ENCODE measurements around the gene KARS1.

KARS1 gene

GRCh38 chr16:75647492-75648264 is at the start of gene KARS1, which contains the start of gene TERF2IP:
Gene KARS1 (minus strand): TSS chr16:75647665. CDS start chr16:75647639, 26 bp downstream.
Gene TERF2IP (plus strand): TSS chr16:75647773. CDS start chr16:75647883, 110 bp downstream.
- DNase-seq, result peak; percentile 93

- no peak for DNase-seq
Observed at GRCh38 chr16:75695708-75696107, 48.2 kb upstream of the KARS1 start.

GRCh38 chr16:75687361-75687760 is 39.9 kb upstream of the KARS1 start:
- DNase-seq, result no peak

- no peak for DNase-seq
Observed at GRCh38 chr16:75682308-75682707, 34.8 kb upstream of the KARS1 start.

- no peak for DNase-seq
Observed at GRCh38 chr16:75679366-75679765, 31.9 kb upstream of the KARS1 start.

- DNase-seq, result no peak
Observed at GRCh38 chr16:75676909-75677308, 29.4 kb upstream of the KARS1 start, which contains the start of gene CPHXL2. Gene CPHXL2 (minus strand): TSS chr16:75677009. CDS start chr16:75676999, 10 bp downstream.

- DNase-seq, result no peak
Observed at GRCh38 chr16:75667503-75667902, 20.0 kb upstream of the KARS1 start.

- no peak for DNase-seq
Observed at GRCh38 chr16:75660726-75661302, 13.3 kb upstream of the KARS1 start.

GRCh38 chr16:75660321-75660720 is 12.9 kb upstream of the KARS1 start:
- DNase-seq, result no peak

- no peak for DNase-seq
Observed at GRCh38 chr16:75658175-75658574, 10.7 kb upstream of the KARS1 start.

- peak; percentile 12 for DNase-seq
Observed at GRCh38 chr16:75653922-75654321, 6.5 kb upstream of the KARS1 start.

GRCh38 chr16:75648265-75649076 is 1.0 kb upstream of the KARS1 start:
- DNase-seq, result peak; percentile 72

GRCh38 chr16:75647112-75647491 is 363 bp downstream of the KARS1 start:
- no peak for DNase-seq

- DNase-seq, result no peak
Observed at GRCh38 chr16:75644240-75645012, 3.0 kb downstream of the KARS1 start.

- no peak for DNase-seq
Observed at GRCh38 chr16:75640598-75640997, 6.9 kb downstream of the KARS1 start.

- no peak for DNase-seq
Observed at GRCh38 chr16:75635036-75635435, 12.4 kb downstream of the KARS1 start.

GRCh38 chr16:75632857-75633256 is 14.6 kb downstream of the KARS1 start:
- no peak for DNase-seq

GRCh38 chr16:75630052-75630451 is 17.4 kb downstream of the KARS1 start:
- no peak for DNase-seq

- DNase-seq, result no peak
Observed at GRCh38 chr16:75629132-75629531, 18.3 kb downstream of the KARS1 start.

GRCh38 chr16:75628351-75628750 is 19.1 kb downstream of the KARS1 start:
- no peak for DNase-seq

GRCh38 chr16:75627851-75628250 is 19.6 kb downstream of the KARS1 start:
- no peak for DNase-seq

GRCh38 chr16:75626806-75627205 is 20.7 kb downstream of the KARS1 start:
- no peak for DNase-seq

GRCh38 chr16:75624921-75625334 is 22.5 kb downstream of the KARS1 start:
- peak; percentile 18 for DNase-seq
